Transverse colon (tissue), 4 donors: ENCODE measurements around the gene VSTM4. TPM values are rescaled to one million over a fixed set of nuclear protein-coding genes. Genes with fewer than 3 reads are reported as not detected.

Experiments
- DNase-seq: peaks from one replicate; pipeline ENCODE4 v3.0.0-alpha.2; 2019
- H3K27ac ChIP-seq, 4 donors: fragments of 200-600 bp; sonication (generic); 2 replicates each; pipeline ENCODE4 v1.5.1; 2016 to 2018; ENCODE audit warnings: inconsistent platforms in 4 of 4
- H3K27me3 ChIP-seq: fragments of 200-600 bp; sonication (generic); 2 replicates; pipeline ENCODE4 v1.5.1; 2017; ENCODE audit warnings: inconsistent platforms
- H3K36me3 ChIP-seq, 4 donors: fragments of 200-600 bp; sonication (generic); 2 replicates each; pipeline ENCODE4 v1.5.1; 2017 to 2019; ENCODE audit warnings: inconsistent platforms in 4 of 4
- H3K4me1 ChIP-seq, 4 donors: fragments of 200-600 bp; sonication (generic); 2 replicates each; pipeline ENCODE4 v1.5.1; 2017 to 2020; ENCODE audit warnings: inconsistent platforms in 4 of 4
- H3K4me3 ChIP-seq, 4 donors: fragments of 200-600 bp; sonication (generic); 1 replicate in 1 of 4; 2 replicates in 3 of 4; pipeline versions ENCODE4 v1.5.1 to v1.6.1; 2017 to 2019; ENCODE audit warnings: inconsistent platforms in 4 of 4
- H3K9me3 ChIP-seq, 2 donors: fragments of 200-600 bp; sonication (generic); 2 replicates each; pipeline ENCODE4 v1.5.1; 2017 to 2019; ENCODE audit warnings: inconsistent platforms in 2 of 2
- CTCF ChIP-seq, 5 experiments: fragments of 200-600 bp in 3 of 5; fragments of 450-650 bp in 2 of 5; sonication (generic) in 3 of 5; IDR thresholded peaks; 1 replicate in 2 of 5; 2 replicates in 3 of 5; pipeline ENCODE4 v1.5.1; 2016 to 2017; ENCODE audit warnings: antibody characterized with exemption in 5 of 5, inconsistent platforms in 3 of 5, mild to moderate bottlenecking in 2 of 5, moderate library complexity in 1 of 5
- EP300 ChIP-seq: sonication (generic); formaldehyde crosslinking; IDR thresholded peaks from one replicate; pipeline ENCODE4 v1.6.1; 2017; ENCODE audit warnings: antibody characterized with exemption, low read depth
- POLR2A ChIP-seq: fragments of 450-650 bp; IDR thresholded peaks from one replicate; pipeline ENCODE4 v1.6.1; 2016; ENCODE audit warnings: antibody characterized with exemption, mild to moderate bottlenecking, moderate library complexity
- POLR2AphosphoS5 ChIP-seq, 3 donors: sonication (generic); formaldehyde crosslinking; IDR thresholded peaks; one replicate each; pipeline ENCODE4 v1.6.1; 2016; ENCODE audit warnings: antibody characterized with exemption in 3 of 3
- WGBS, 2 donors: methylation state at CpG; one replicate each; pipeline ENCODE4 v1.1.5; 2018; ENCODE audit warnings: low coverage in 1 of 2; 5-methylcytosine and 5-hydroxymethylcytosine counted together
- in situ Hi-C, 4 donors: fragments of 200-750 bp; cut with MboI; loops; one replicate each; pipeline versions ENCODE4 v1.15.0 to v1.15.1; 2017; ENCODE audit warnings: low sequenced_read_pairs in 3 of 4, low pct_ligation_motif_present in 1 of 4, low pct_unique_long_range_greater_than_20kb in 1 of 4
- intact Hi-C: fragments of 100-400 bp; cut with DNase I; formaldehyde crosslinking; loops from one replicate; pipeline ENCODE4 v1.15.1; 2023; ENCODE audit warnings: low total_unique reads
- total RNA-seq, 4 donors: library from RNA; depleted of rRNA; stranded (reverse); fragments of >200 nt; gene quantifications; one replicate each; pipeline ENCODE4 v1.1.0, GENCODE V29; 2016

Gene VSTM4
- total RNA-seq, 4 donors from 2014 or later = 2.2 to 6.0 (median 3.9) TPM

GRCh38 chr10:48996329-48996728, 119.0 kb downstream of the VSTM4 start:
- no peak for DNase-seq
- in situ Hi-C loops = loop anchor here (25.0 kb wide), 1 partner anchor 516 kb away; no protein-coding TSS in a partner anchor

GRCh38 chr10:48993627-48994026, 121.7 kb downstream of the VSTM4 start:
- H3K4me3 ChIP-seq = no peak overlapping the region
- intact Hi-C loops (no loop called here), in situ Hi-C loops (loop anchor here (25.0 kb wide), 1 partner anchor 519 kb away; no protein-coding TSS in a partner anchor)
- no peak for DNase-seq
- H3K27me3 ChIP-seq = no peaks in the 10 kb centered on the region
- H3K36me3 ChIP-seq = no peaks in the 10 kb centered on the region
- 85% methylated on average over 5 of the region's 5 CpGs; no CpG with 5 or more reads in 1 of the 2 donors for WGBS, 2 donors
- no peak for TF ChIP-seq EP300
- TF ChIP-seq CTCF (IDR thresholded peaks at IDR 0.05) = no peak
- no peak for TF ChIP-seq POLR2A
- TF ChIP-seq POLR2AphosphoS5 (IDR thresholded peaks at IDR 0.05) = no peak
- H3K4me1 ChIP-seq = no peaks in the 10 kb centered on the region
- no peaks in the 10 kb centered on the region for H3K9me3 ChIP-seq
- H3K27ac ChIP-seq = no peak overlapping the region

More at GRCh38 chr10:48996329-48996728, 119.0 kb downstream of the VSTM4 start:
- Histone ChIP-seq H3K4me3 (no peak overlapping the region), H3K9me3 (no peaks in the 10 kb centered on the region), H3K4me1 (no peaks in the 10 kb centered on the region), H3K27me3 (no peaks in the 10 kb centered on the region), H3K27ac (no peak overlapping the region), H3K36me3 (no peaks in the 10 kb centered on the region)
- 77% methylated on average over 3 of the region's 3 CpGs; no CpG with 5 or more reads in 1 of the 2 donors for WGBS, 2 donors
- intact Hi-C loops = no loop called here
- TF ChIP-seq CTCF (IDR thresholded peaks at IDR 0.05) (no peak), POLR2AphosphoS5 (IDR thresholded peaks at IDR 0.05) (no peak), POLR2A (no peak), EP300 (no peak)

GRCh38 chr10:48990226-48990625, 125.1 kb downstream of the VSTM4 start:
- TF ChIP-seq POLR2A = no peak
- TF ChIP-seq EP300 = no peak
- no peak for TF ChIP-seq POLR2AphosphoS5 (IDR thresholded peaks at IDR 0.05)
- TF ChIP-seq CTCF (IDR thresholded peaks at IDR 0.05) = no peak
- H3K27ac ChIP-seq = no peak overlapping the region
- no peaks in the 10 kb centered on the region for H3K4me1 ChIP-seq
- WGBS, 2 donors = 88 to 100% methylated on average over 1 of the region's 1 CpG
- DNase-seq = no peak
- H3K27me3 ChIP-seq = no peaks in the 10 kb centered on the region
- intact Hi-C loops = no loop called here
- in situ Hi-C loops = loop anchor here (25.0 kb wide), 1 partner anchor 522 kb away; no protein-coding TSS in a partner anchor
- H3K4me3 ChIP-seq = no peak overlapping the region
- H3K9me3 ChIP-seq = no peaks in the 10 kb centered on the region
- H3K36me3 ChIP-seq = no peaks in the 10 kb centered on the region

GRCh38 chr10:48985621-48986158, 129.6 kb downstream of the VSTM4 start:
- TF ChIP-seq EP300 (no peak), CTCF (IDR thresholded peaks at IDR 0.05) (no peak), POLR2AphosphoS5 (IDR thresholded peaks at IDR 0.05) (no peak), POLR2A (no peak)
- no peak for DNase-seq
- no peaks in the 10 kb centered on the region for H3K27me3 ChIP-seq
- H3K9me3 ChIP-seq = no peaks in the 10 kb centered on the region
- H3K4me3 ChIP-seq = no peak overlapping the region
- H3K36me3 ChIP-seq = no peaks in the 10 kb centered on the region
- H3K4me1 ChIP-seq = no peaks in the 10 kb centered on the region
- H3K27ac ChIP-seq = no peak overlapping the region
- in situ Hi-C loops (loop anchor here (25.0 kb wide), 1 partner anchor 527 kb away; no protein-coding TSS in a partner anchor), intact Hi-C loops (no loop called here)
- 93% methylated on average over 7 of the region's 7 CpGs; no CpG with 5 or more reads in 1 of the 2 donors for WGBS, 2 donors
